GM23248 (cell line): ENCODE data around the gene CNTN2. TPM values are rescaled to one million over a fixed set of nuclear protein-coding genes. Genes with fewer than 3 reads are reported as not detected.

Experiments
- DNase-seq: peaks from one replicate; pipeline ENCODE4 v3.0.0-alpha.2; 2015
- H2AFZ ChIP-seq: fragments of 200-600 bp; sonication (generic); 2 replicates; pipeline ENCODE4 v1.6.1; 2016; ENCODE audit warnings: antibody characterized with exemption
- H3F3A ChIP-seq: fragments of 200-600 bp; sonication (generic); 2 replicates; pipeline ENCODE4 v1.6.1; 2016; ENCODE audit warnings: mild to moderate bottlenecking, antibody characterized with exemption, mixed run types; ENCODE audit not compliant: insufficient read depth
- H3K27ac ChIP-seq: fragments of 200-600 bp; sonication (generic); 2 replicates; pipeline ENCODE4 v1.5.1; 2016; ENCODE audit warnings: mild to moderate bottlenecking
- H3K27me3 ChIP-seq: fragments of 200-600 bp; sonication (generic); replicated peaks from 2 replicates; pipeline ENCODE4 v1.6.1; 2016; ENCODE audit warnings: mild to moderate bottlenecking; ENCODE audit not compliant: insufficient read depth
- H3K36me3 ChIP-seq: fragments of 200-600 bp; sonication (generic); 2 replicates; pipeline ENCODE4 v1.6.1; 2016; ENCODE audit warnings: low read depth, mild to moderate bottlenecking
- H3K4me1 ChIP-seq: fragments of 200-600 bp; sonication (generic); 2 replicates; pipeline ENCODE4 v1.6.1; 2016; ENCODE audit warnings: mild to moderate bottlenecking; ENCODE audit not compliant: insufficient read depth
- H3K4me2 ChIP-seq: fragments of 200-600 bp; sonication (generic); one replicate; pipeline ENCODE4 v1.6.1; 2016; ENCODE audit warnings: mild to moderate bottlenecking; ENCODE audit not compliant: unreplicated experiment
- H3K4me3 ChIP-seq: fragments of 200-600 bp; sonication (generic); 2 replicates; pipeline ENCODE4 v1.5.1; 2016; ENCODE audit warnings: mild to moderate bottlenecking
- H3K79me2 ChIP-seq: fragments of 200-600 bp; sonication (generic); 2 replicates; pipeline ENCODE4 v1.6.1; 2016; ENCODE audit warnings: mild to moderate bottlenecking; ENCODE audit not compliant: insufficient read depth
- H3K9ac ChIP-seq: fragments of 200-600 bp; sonication (generic); 2 replicates; pipeline ENCODE4 v1.6.1; 2016; ENCODE audit warnings: mild to moderate bottlenecking
- H3K9me2 ChIP-seq: fragments of 200-600 bp; sonication (generic); 2 replicates; pipeline ENCODE4 v1.6.1; 2016; ENCODE audit warnings: mixed run types, mild to moderate bottlenecking, moderate library complexity; ENCODE audit not compliant: insufficient read depth
- H3K9me3 ChIP-seq: fragments of 200-600 bp; sonication (generic); one replicate; pipeline ENCODE4 v1.6.1; 2017; ENCODE audit warnings: low read depth
- H4K20me1 ChIP-seq: fragments of 200-600 bp; sonication (generic); 2 replicates; pipeline ENCODE4 v1.6.0; 2016; ENCODE audit not compliant: insufficient read depth
- EZH2 ChIP-seq: fragments of 200-600 bp; sonication (generic); IDR thresholded peaks from 2 replicates; pipeline ENCODE4 v1.6.1; 2018; ENCODE audit warnings: antibody characterized with exemption, mild to moderate bottlenecking; ENCODE audit not compliant: insufficient read depth, poor library complexity, severe bottlenecking
- EZH2phosphoT487 ChIP-seq: fragments of 200-600 bp; sonication (generic); IDR thresholded peaks from 2 replicates; pipeline ENCODE4 v1.6.1; 2018; ENCODE audit warnings: antibody characterized with exemption, moderate library complexity, mild to moderate bottlenecking, low read depth; ENCODE audit not compliant: insufficient read depth
- WGBS, 2 experiments: methylation state at CpG; one replicate each; pipeline ENCODE4 v1.1.6; 2015 to 2017; ENCODE audit warnings: low lambda C conversion rate in 2 of 2, low coverage in 1 of 2; ENCODE audit errors: missing lambda C conversion rate in 2 of 2; 5-methylcytosine and 5-hydroxymethylcytosine counted together
- in situ Hi-C: fragments of 300-500 bp; cut with MboI; formaldehyde crosslinking; loops from 2 replicates; pipeline ENCODE4 v1.15.0; 2020
- polyA plus RNA-seq: library from polyadenylated mRNA; unstranded; fragments of >200 nt; fragmentation: Nextera tagmentation; extraction: Ambion mirVana; gene quantifications from 2 replicates; pipeline ENCODE4 v1.2.1, GENCODE V29; 2016
- total RNA-seq: library from RNA; depleted of rRNA; stranded (reverse); fragments of >200 nt; shearing (Covaris generic); gene quantifications from 2 replicates; pipeline ENCODE4 v1.2.3, GENCODE V29; 2014

The CNTN2 gene
- total and polyA plus RNA-seq, 2 experiments from 2014 or later = not detected

- no peak overlapping the region for H2AFZ ChIP-seq
- no peaks in the 10 kb centered on the region for H4K20me1 ChIP-seq
- no peaks in the 10 kb centered on the region for H3K4me1 ChIP-seq
- no peak for DNase-seq
- TF ChIP-seq EZH2 = no peak
- no peak for TF ChIP-seq EZH2phosphoT487
- in situ Hi-C loops = no loop called here
- H3K27ac ChIP-seq = no peak overlapping the region
- H3F3A ChIP-seq = no peaks in the 10 kb centered on the region
- H3K36me3 ChIP-seq = no peaks in the 10 kb centered on the region
- H3K9ac ChIP-seq = no peak overlapping the region
- no peak overlapping the region for H3K4me2 ChIP-seq
- no peaks in the 10 kb centered on the region for H3K27me3 ChIP-seq
- no peaks in the 10 kb centered on the region for H3K9me2 ChIP-seq
- no peak overlapping the region for H3K4me3 ChIP-seq
- WGBS, 2 experiments = 75 to 81% methylated on average over 10 of the region's 10 CpGs
- no peaks in the 10 kb centered on the region for H3K79me2 ChIP-seq
- H3K9me3 ChIP-seq = no peaks in the 10 kb centered on the region
Measured at GRCh38 chr1:205014783-205015182, 28.2 kb upstream of the CNTN2 start.

DNA sequence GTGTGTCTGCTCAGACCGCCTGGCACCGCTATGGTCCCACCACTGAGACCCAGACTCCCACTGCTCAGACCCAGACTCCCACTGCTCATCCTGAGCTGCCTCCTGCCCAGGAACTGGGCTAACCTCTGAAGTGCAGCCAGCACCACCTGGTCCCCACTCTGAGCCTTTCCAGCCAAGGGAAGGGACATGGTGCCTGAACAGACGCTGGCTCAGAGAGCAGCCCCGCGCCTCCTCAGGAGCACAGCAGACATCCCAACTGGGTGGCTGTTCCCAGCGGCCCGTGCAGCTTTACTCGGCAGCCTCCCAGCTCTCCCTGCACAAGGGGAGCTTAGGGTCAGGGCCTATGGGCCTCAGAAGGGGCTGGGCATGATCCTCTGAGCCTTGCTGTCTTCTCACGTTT is 27.8 kb upstream of the CNTN2 start:
- Histone ChIP-seq H3K36me3 (no peaks in the 10 kb centered on the region), H3K79me2 (no peaks in the 10 kb centered on the region), H3K27me3 (no peaks in the 10 kb centered on the region), H3F3A (no peaks in the 10 kb centered on the region), H3K9me3 (no peaks in the 10 kb centered on the region), H3K9me2 (no peaks in the 10 kb centered on the region), H3K27ac (no peak overlapping the region), H3K9ac (no peak overlapping the region), H2AFZ (no peak overlapping the region), H3K4me1 (no peaks in the 10 kb centered on the region), H3K4me3 (no peak overlapping the region), H4K20me1 (no peaks in the 10 kb centered on the region), H3K4me2 (no peak overlapping the region)
- TF ChIP-seq EZH2phosphoT487 (no peak), EZH2 (no peak)
- in situ Hi-C loops = no loop called here
- WGBS, 2 experiments = 67 to 82% methylated on average over 8 to 9 of the region's 9 CpGs
- DNase-seq = no peak

- in situ Hi-C loops = no loop called here
- Histone ChIP-seq H3K4me3 (no peak overlapping the region), H4K20me1 (no peaks in the 10 kb centered on the region), H3K9me3 (no peaks in the 10 kb centered on the region), H2AFZ (no peak overlapping the region), H3K36me3 (no peaks in the 10 kb centered on the region), H3K9ac (no peak overlapping the region), H3F3A (no peaks in the 10 kb centered on the region), H3K4me2 (no peak overlapping the region), H3K4me1 (no peaks in the 10 kb centered on the region), H3K27ac (no peak overlapping the region), H3K27me3 (no peaks in the 10 kb centered on the region), H3K79me2 (no peaks in the 10 kb centered on the region), H3K9me2 (no peaks in the 10 kb centered on the region)
- 94% methylated on average over 9 of the region's 9 CpGs for WGBS, 2 experiments
- no peak for DNase-seq
- TF ChIP-seq EZH2phosphoT487 (no peak), EZH2 (no peak)
Measured at GRCh38 chr1:205016075-205016474, 26.9 kb upstream of the CNTN2 start.

DNA sequence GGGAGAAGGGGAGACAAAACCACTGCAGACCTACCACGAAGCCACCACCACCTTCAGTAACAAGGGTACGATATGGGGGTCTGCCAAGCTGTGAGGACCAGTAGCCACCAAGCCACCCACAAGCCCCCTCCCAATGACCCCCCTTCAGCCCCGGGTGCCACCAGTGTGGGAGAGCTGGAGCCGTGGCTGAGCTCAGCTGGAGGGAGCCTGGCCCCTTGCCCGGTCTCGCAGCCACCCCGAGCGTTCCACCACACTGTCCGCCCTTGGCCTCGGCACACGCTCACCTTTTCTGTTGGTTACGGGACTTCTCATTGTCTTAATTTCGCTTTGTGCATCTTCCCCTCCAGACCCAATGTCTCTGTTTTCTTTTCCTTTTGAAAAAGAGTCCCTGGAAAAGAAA is 26.4 kb upstream of the CNTN2 start:
- no peaks in the 10 kb centered on the region for H3K9me2 ChIP-seq
- H3K79me2 ChIP-seq = no peaks in the 10 kb centered on the region
- no peaks in the 10 kb centered on the region for H3F3A ChIP-seq
- no peak overlapping the region for H3K4me2 ChIP-seq
- H3K9me3 ChIP-seq = no peaks in the 10 kb centered on the region
- H3K9ac ChIP-seq = no peak overlapping the region
- H2AFZ ChIP-seq = no peak overlapping the region
- TF ChIP-seq EZH2 = no peak
- TF ChIP-seq EZH2phosphoT487 = no peak
- in situ Hi-C loops = no loop called here
- no peak for DNase-seq
- H3K27ac ChIP-seq = no peak overlapping the region
- no peaks in the 10 kb centered on the region for H4K20me1 ChIP-seq
- H3K4me3 ChIP-seq = no peak overlapping the region
- WGBS, 2 experiments = 87 to 88% methylated on average over 12 to 13 of the region's 13 CpGs
- H3K36me3 ChIP-seq = no peaks in the 10 kb centered on the region
- no peaks in the 10 kb centered on the region for H3K4me1 ChIP-seq
- no peaks in the 10 kb centered on the region for H3K27me3 ChIP-seq

DNA sequence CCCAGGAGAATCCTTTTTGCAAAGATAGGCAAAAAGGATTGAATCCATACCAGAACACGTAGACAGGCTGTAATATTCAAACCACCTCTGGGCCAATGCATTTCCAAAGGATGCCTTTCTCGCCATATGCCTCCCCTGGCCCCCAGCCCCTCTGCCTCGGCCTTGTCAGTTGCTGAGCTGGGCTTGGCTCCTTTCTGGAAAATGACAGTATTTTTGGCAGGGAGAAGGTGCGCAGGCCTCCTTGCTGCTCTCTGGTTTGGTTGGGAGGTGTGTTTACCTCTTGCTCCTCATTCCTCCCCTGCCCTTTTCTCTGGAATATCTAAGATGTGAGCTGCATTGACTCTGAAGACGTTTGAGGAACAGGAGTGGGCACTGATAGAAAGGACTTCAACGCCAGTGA is 26.0 kb upstream of the CNTN2 start:
- in situ Hi-C loops = no loop called here

More for the DNA sequence above, 26.0 kb upstream of the CNTN2 start:
- Histone ChIP-seq H3K4me2 (no peak overlapping the region), H3K36me3 (no peaks in the 10 kb centered on the region), H2AFZ (no peak overlapping the region), H3K27ac (no peak overlapping the region), H3F3A (no peaks in the 10 kb centered on the region), H4K20me1 (no peaks in the 10 kb centered on the region), H3K9ac (no peak overlapping the region), H3K9me2 (no peaks in the 10 kb centered on the region), H3K9me3 (no peaks in the 10 kb centered on the region), H3K79me2 (no peaks in the 10 kb centered on the region), H3K4me1 (no peaks in the 10 kb centered on the region), H3K27me3 (no peaks in the 10 kb centered on the region), H3K4me3 (no peak overlapping the region)
- WGBS, 2 experiments = 87 to 92% methylated on average over 6 of the region's 6 CpGs
- TF ChIP-seq EZH2 (no peak), EZH2phosphoT487 (no peak)
- DNase-seq = no peak
